A673 (cell line): Measurements from ENCODE around the gene ADAMTSL2. TPM values are rescaled to one million over a fixed set of nuclear protein-coding genes. Genes with fewer than 3 reads are reported as not detected.

ENCODE experiments used
- BruUV-seq: library from RNA; stranded (reverse); fragments of 400-500 nt; replicated peaks from 2 replicates; lab custom pipeline; 2021; lab: Mats Ljungman, UMichigan
- CTCF ChIA-PET: fragments of 300-600 bp; sonication (Branson Sonifier 250); formaldehyde crosslinking; loops from one replicate; lab custom pipeline; 2022; ENCODE audit warnings: antibody characterized with exemption; lab: Charles Lee
- POLR2A ChIA-PET: fragments of 300-600 bp; sonication (Branson Sonifier 250); formaldehyde crosslinking; loops from one replicate; lab custom pipeline; 2022; ENCODE audit warnings: antibody characterized with exemption; ENCODE audit not compliant: low non-redundant PET; lab: Charles Lee
- DNase-seq: peaks from one replicate; pipeline ENCODE4 v3.0.0-alpha.2; 2015; ENCODE audit warnings: low spot score
- H3K27ac ChIP-seq: fragments of 200-600 bp; sonication (generic); 2 replicates; pipeline ENCODE4 v1.5.1; 2016; ENCODE audit warnings: mixed run types, low read depth, mild to moderate bottlenecking, mixed read lengths, antibody characterized with exemption, low read length; ENCODE audit not compliant: poor library complexity, severe bottlenecking
- H3K27me3 ChIP-seq: fragments of 200-600 bp; sonication (generic); replicated peaks from 2 replicates; pipeline ENCODE4 v1.6.1; 2017; ENCODE audit warnings: mixed run types, low read depth, mild to moderate bottlenecking, mixed read lengths, antibody characterized with exemption, low read length; ENCODE audit not compliant: insufficient read depth, poor library complexity
- H3K36me3 ChIP-seq: fragments of 200-600 bp; sonication (generic); 2 replicates; pipeline ENCODE4 v1.6.1; 2016; ENCODE audit warnings: mixed run types, mild to moderate bottlenecking, mixed read lengths, antibody characterized with exemption, low read length; ENCODE audit not compliant: insufficient read depth, poor library complexity, severe bottlenecking
- H3K4me1 ChIP-seq: fragments of 200-600 bp; sonication (generic); 2 replicates; pipeline ENCODE4 v1.6.1; 2017; ENCODE audit warnings: mixed run types, mild to moderate bottlenecking, mixed read lengths, antibody characterized with exemption, low read length; ENCODE audit not compliant: insufficient read depth, poor library complexity, severe bottlenecking
- H3K4me3 ChIP-seq: fragments of 200-600 bp; sonication (generic); 2 replicates; pipeline ENCODE4 v1.5.1; 2016; ENCODE audit warnings: low read depth, mixed run types, mild to moderate bottlenecking, mixed read lengths, low read length; ENCODE audit not compliant: poor library complexity, severe bottlenecking
- H3K9me3 ChIP-seq: fragments of 200-600 bp; sonication (generic); 2 replicates; pipeline ENCODE4 v1.6.1; 2016; ENCODE audit warnings: mixed run types, low read depth, mild to moderate bottlenecking, mixed read lengths, antibody characterized with exemption, low read length; ENCODE audit not compliant: poor library complexity, severe bottlenecking
- CTCF ChIP-seq: fragments of 300-800, 200-600 bp; sonication (generic); conservative IDR thresholded peaks from 2 replicates; pipeline ENCODE4 v1.5.1; 2017; ENCODE audit warnings: low read depth, mild to moderate bottlenecking, antibody characterized with exemption, low read length, moderate library complexity, mixed read lengths
- EZH2 ChIP-seq: fragments of 200-600 bp; sonication (generic); IDR thresholded peaks from 2 replicates; pipeline ENCODE4 v1.6.1; 2017; ENCODE audit warnings: borderline replicate concordance, low read depth, mild to moderate bottlenecking, mixed read lengths, antibody characterized with exemption, low read length; ENCODE audit not compliant: poor library complexity, severe bottlenecking
- intact Hi-C: fragments of 100-400 bp; cut with micrococcal nuclease; formaldehyde crosslinking; loops from one replicate; pipeline ENCODE4 v1.10.0; 2022; ENCODE audit not compliant: unreplicated experiment
- total RNA-seq: library from RNA; stranded (reverse); gene quantifications from 2 replicates; pipeline ENCODE4 v1.2.3, GENCODE V29; 2021

Gene ADAMTSL2
- total RNA-seq, 1 experiment from 2014 or later: 0.06 TPM

GRCh38 chr9:133513214-133514100 lies 21.0 kb upstream of the ADAMTSL2 start:
- POLR2A ChIA-PET: no interaction called here

GRCh38 chr9:133514460-133515239 lies 19.9 kb upstream of the ADAMTSL2 start:
- no TSS peak for BruUV-seq
- H3K9me3 ChIP-seq: no peaks in the 10 kb centered on the region
- no peak for DNase-seq
- H3K4me1 ChIP-seq: peaks cover 3% of the 10 kb centered on the region
- H3K27ac ChIP-seq: no peak overlapping the region
- no peaks in the 10 kb centered on the region for H3K27me3 ChIP-seq
- ChIA-PET POLR2A (no interaction called here), CTCF (no interaction called here)
- H3K36me3 ChIP-seq: no peaks in the 10 kb centered on the region
- no peak overlapping the region for H3K4me3 ChIP-seq
- TF ChIP-seq CTCF (no peak), EZH2 (no peak)
- intact Hi-C loops: no loop called here

More at GRCh38 chr9:133513214-133514100, 21.0 kb upstream of the ADAMTSL2 start:
- no TSS peak for BruUV-seq
- intact Hi-C loops: no loop called here
- CTCF ChIA-PET: no interaction called here
- no peaks in the 10 kb centered on the region for H3K9me3 ChIP-seq
- H3K4me1 ChIP-seq: peaks cover 11% of the 10 kb centered on the region
- H3K27ac ChIP-seq: no peak overlapping the region
- H3K27me3 ChIP-seq: no peaks in the 10 kb centered on the region
- no peak overlapping the region for H3K4me3 ChIP-seq
- no peak for DNase-seq
- no peak for TF ChIP-seq CTCF
- no peak for TF ChIP-seq EZH2
- no peaks in the 10 kb centered on the region for H3K36me3 ChIP-seq

GRCh38 chr9:133515240-133515610 lies 19.3 kb upstream of the ADAMTSL2 start:
- POLR2A ChIA-PET: no interaction called here
- intact Hi-C loops: no loop called here
- DNase-seq: no peak
- no peak for TF ChIP-seq CTCF
- TF ChIP-seq EZH2: no peak
- BruUV-seq: no TSS peak
- H3K9me3 ChIP-seq: no peaks in the 10 kb centered on the region
- no peaks in the 10 kb centered on the region for H3K36me3 ChIP-seq
- CTCF ChIA-PET: no interaction called here
- no peaks in the 10 kb centered on the region for H3K4me1 ChIP-seq
- no peaks in the 10 kb centered on the region for H3K27me3 ChIP-seq
- no peak overlapping the region for H3K4me3 ChIP-seq
- H3K27ac ChIP-seq: no peak overlapping the region
